Endothelial cell (in vitro differentiated cells): Measurements from ENCODE around the gene IZUMO1. TPM values are rescaled to one million over a fixed set of nuclear protein-coding genes. Genes with fewer than 3 reads are reported as not detected.

Experiments
- DNase-seq: peaks from one replicate; pipeline ENCODE4 v3.0.0; 2021; ENCODE audit warnings: low spot score
- H3K27ac Mint-ChIP-seq: one replicate; pipeline ENCODE4 v1.8.0; 2021; ENCODE audit warnings: mixed read lengths, inconsistent platforms; ENCODE audit not compliant: unreplicated experiment
- H3K27me3 Mint-ChIP-seq: one replicate; pipeline ENCODE4 v1.8.0; 2021; ENCODE audit warnings: mild to moderate bottlenecking, moderate library complexity, mixed read lengths, inconsistent platforms; ENCODE audit not compliant: unreplicated experiment
- H3K36me3 Mint-ChIP-seq: one replicate; pipeline ENCODE4 v1.8.0; 2021; ENCODE audit warnings: mild to moderate bottlenecking, low read depth, mixed read lengths, inconsistent platforms; ENCODE audit not compliant: unreplicated experiment
- H3K4me1 Mint-ChIP-seq: one replicate; pipeline ENCODE4 v1.8.0; 2021; ENCODE audit warnings: mild to moderate bottlenecking, mixed read lengths, inconsistent platforms; ENCODE audit not compliant: unreplicated experiment
- H3K4me3 Mint-ChIP-seq: one replicate; pipeline ENCODE4 v1.8.0; 2021; ENCODE audit warnings: mild to moderate bottlenecking, mixed read lengths, inconsistent platforms; ENCODE audit not compliant: unreplicated experiment
- H3K9me3 Mint-ChIP-seq: one replicate; pipeline ENCODE4 v1.8.0; 2021; ENCODE audit warnings: mixed read lengths, inconsistent platforms; ENCODE audit not compliant: unreplicated experiment
- total RNA-seq: library from RNA; stranded (reverse); fragmentation: NEBNext Ultra II Directional; extraction: Animal tissue kit (Norgen Biotek cat#: 25700); gene quantifications from one replicate; pipeline ENCODE4 v1.2.1, GENCODE V29; 2021; ENCODE audit not compliant: unreplicated experiment
- TF ChIP-seq, protein P1 (sequence below): fragments of 200-600 bp; sonication (generic); IDR thresholded peaks from one replicate; pipeline ENCODE4 v1.5.0; 2021; ENCODE audit warnings: antibody characterized with exemption; ENCODE audit not compliant: unreplicated experiment

The IZUMO1 gene
- total RNA-seq, 1 donor from 2014 or later, result 3.3 TPM

- H3K36me3 Mint-ChIP-seq, result peaks cover 4% of the 10 kb centered on the region
These were observed 4.2 kb upstream of the IZUMO1 start for GRCh38 chr19:48750771-48751504.

GRCh38 chr19:48750351-48750750 is 3.6 kb upstream of the IZUMO1 start:
- H3K4me1 Mint-ChIP-seq, result peaks cover 21% of the 10 kb centered on the region
- peaks cover 4% of the 10 kb centered on the region for H3K36me3 Mint-ChIP-seq
- TF ChIP-seq, protein P1, sequence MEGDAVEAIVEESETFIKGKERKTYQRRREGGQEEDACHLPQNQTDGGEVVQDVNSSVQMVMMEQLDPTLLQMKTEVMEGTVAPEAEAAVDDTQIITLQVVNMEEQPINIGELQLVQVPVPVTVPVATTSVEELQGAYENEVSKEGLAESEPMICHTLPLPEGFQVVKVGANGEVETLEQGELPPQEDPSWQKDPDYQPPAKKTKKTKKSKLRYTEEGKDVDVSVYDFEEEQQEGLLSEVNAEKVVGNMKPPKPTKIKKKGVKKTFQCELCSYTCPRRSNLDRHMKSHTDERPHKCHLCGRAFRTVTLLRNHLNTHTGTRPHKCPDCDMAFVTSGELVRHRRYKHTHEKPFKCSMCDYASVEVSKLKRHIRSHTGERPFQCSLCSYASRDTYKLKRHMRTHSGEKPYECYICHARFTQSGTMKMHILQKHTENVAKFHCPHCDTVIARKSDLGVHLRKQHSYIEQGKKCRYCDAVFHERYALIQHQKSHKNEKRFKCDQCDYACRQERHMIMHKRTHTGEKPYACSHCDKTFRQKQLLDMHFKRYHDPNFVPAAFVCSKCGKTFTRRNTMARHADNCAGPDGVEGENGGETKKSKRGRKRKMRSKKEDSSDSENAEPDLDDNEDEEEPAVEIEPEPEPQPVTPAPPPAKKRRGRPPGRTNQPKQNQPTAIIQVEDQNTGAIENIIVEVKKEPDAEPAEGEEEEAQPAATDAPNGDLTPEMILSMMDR, result no peak
- no peak overlapping the region for H3K4me3 Mint-ChIP-seq
- H3K27ac Mint-ChIP-seq, result no peak overlapping the region
- no peaks in the 10 kb centered on the region for H3K9me3 Mint-ChIP-seq
- peaks cover 9% of the 10 kb centered on the region for H3K27me3 Mint-ChIP-seq
- no peak for DNase-seq

More at GRCh38 chr19:48750771-48751504, 4.2 kb upstream of the IZUMO1 start:
- Mint-ChIP-seq H3K27me3 (peaks cover 7% of the 10 kb centered on the region), H3K4me3 (peak overlapping the region; percentile 86), H3K4me1 (peaks cover 20% of the 10 kb centered on the region), H3K27ac (peak overlapping the region; percentile 88), H3K9me3 (no peaks in the 10 kb centered on the region)
- TF ChIP-seq, protein P1, result no peak
- no peak for DNase-seq

DNA sequence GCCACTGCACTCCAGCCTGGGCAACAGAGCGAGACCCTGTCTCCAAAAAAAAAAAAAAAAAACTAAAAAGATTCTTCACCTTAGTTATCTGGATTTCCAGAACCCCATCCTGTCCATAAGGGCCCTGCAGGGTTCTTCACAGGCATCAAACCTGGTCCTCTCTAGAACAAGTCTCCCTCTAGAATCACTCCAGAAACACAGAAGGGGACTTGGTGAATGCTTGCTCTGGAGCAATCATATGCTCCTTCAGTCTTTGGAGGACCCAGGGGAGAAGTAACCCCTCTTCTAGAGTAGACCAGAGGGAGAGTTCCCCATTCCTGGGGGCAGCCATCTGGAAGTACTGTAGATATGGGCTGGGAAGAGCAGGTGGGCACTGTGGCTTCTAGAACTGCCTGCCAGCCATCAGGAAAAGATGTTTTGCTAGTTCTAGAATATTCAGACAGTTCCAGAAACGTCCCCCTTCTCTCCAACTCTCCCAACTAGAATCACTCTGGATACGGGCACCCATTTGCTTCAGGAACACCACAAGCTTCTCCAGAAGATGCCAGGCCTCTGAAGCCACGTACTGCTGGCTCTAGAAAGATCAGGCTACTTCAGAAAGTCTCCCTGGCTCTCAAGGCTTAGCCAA is 3.0 kb upstream of the IZUMO1 start:
- H3K27ac Mint-ChIP-seq, result no peak overlapping the region

DNA sequence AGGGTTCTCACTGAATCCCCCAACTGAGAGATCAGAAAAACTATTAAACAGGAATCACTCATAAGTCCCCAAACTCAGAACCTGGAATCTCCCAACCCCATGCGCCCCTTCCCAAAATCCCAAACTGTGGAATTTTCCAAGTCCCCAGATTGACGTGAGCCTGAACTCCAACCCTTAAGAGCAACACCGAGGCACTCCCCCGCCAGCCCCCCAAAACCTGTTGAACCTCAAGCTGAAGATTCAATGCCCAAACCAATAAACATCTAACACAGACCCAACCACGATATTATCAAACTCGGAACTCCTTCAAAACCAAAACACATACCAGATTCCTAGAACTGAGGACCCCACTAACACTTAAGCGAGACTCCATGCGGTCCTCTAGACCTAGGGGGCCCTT is 599 bp downstream of the IZUMO1 start:
- H3K9me3 Mint-ChIP-seq, result no peaks in the 10 kb centered on the region
- peaks cover 12% of the 10 kb centered on the region for H3K27me3 Mint-ChIP-seq
- TF ChIP-seq, protein P1, result no peak
- DNase-seq, result no peak
- H3K36me3 Mint-ChIP-seq, result peaks cover 1% of the 10 kb centered on the region
- peaks cover 21% of the 10 kb centered on the region for H3K4me1 Mint-ChIP-seq
- H3K4me3 Mint-ChIP-seq, result peak overlapping the region; percentile 72
- peak overlapping the region; percentile 59 for H3K27ac Mint-ChIP-seq

More for the DNA sequence above, 3.0 kb upstream of the IZUMO1 start:
- TF ChIP-seq, protein P1, result no peak
- H3K27me3 Mint-ChIP-seq, result peaks cover 9% of the 10 kb centered on the region
- peaks cover 21% of the 10 kb centered on the region for H3K4me1 Mint-ChIP-seq
- H3K9me3 Mint-ChIP-seq, result no peaks in the 10 kb centered on the region
- DNase-seq, result no peak
- H3K36me3 Mint-ChIP-seq, result peaks cover 4% of the 10 kb centered on the region
- no peak overlapping the region for H3K4me3 Mint-ChIP-seq
